GM12892 (cell line): ENCODE data around the gene NOTCH2. TPM values are rescaled to one million over a fixed set of nuclear protein-coding genes. Genes with fewer than 3 reads are reported as not detected.
"Not testable (repeated sequence)": the region's sequence is repeated elsewhere in the genome, so short reads cannot be mapped to it uniquely, and the experiment has no call there.

ENCODE experiments used
- DNase-seq: peaks from one replicate; pipeline ENCODE4 v3.0.0; 2011; ENCODE audit not compliant: insufficient read length
- FAIRE-seq: peaks from 2 replicates; lab custom pipeline; 2011; peaks lifted over from hg19 to GRCh38; lab: Jason Lieb, UNC
- polyA plus RNA-seq: library from polyadenylated mRNA; unstranded; fragments of >200 nt; gene quantifications from one replicate; pipeline ENCODE4 v1.2.1, GENCODE V29; 2012; ENCODE audit warnings: missing spikeins, inconsistent platforms; ENCODE audit not compliant: missing spikeins

Gene NOTCH2
- 7.8 TPM for polyA plus RNA-seq

GRCh38 chr1:120069067-120069919 is at the start of gene NOTCH2:
Gene NOTCH2, minus strand, starts transcription at chr1:120069662. Its CDS starts 256 bp downstream, at chr1:120069406.
- FAIRE-seq: peak; percentile 99
- DNase-seq: not testable (repeated sequence)

GRCh38 chr1:120117371-120118177 is 48.1 kb upstream of the NOTCH2 start:
- DNase-seq: not testable (repeated sequence)
- peak; percentile 97 for FAIRE-seq

- FAIRE-seq, DNase-seq: not testable (repeated sequence)
Measured at GRCh38 chr1:120116094-120116493, 46.6 kb upstream of the NOTCH2 start.

GRCh38 chr1:120113134-120113533 is 43.7 kb upstream of the NOTCH2 start:
- FAIRE-seq: peak; percentile 33
- DNase-seq: not testable (repeated sequence)

GRCh38 chr1:120112212-120112611 is 42.8 kb upstream of the NOTCH2 start:
- not testable (repeated sequence) for FAIRE-seq, DNase-seq

- peak; percentile 5 for FAIRE-seq
Measured at GRCh38 chr1:120111771-120112170, 42.3 kb upstream of the NOTCH2 start.

GRCh38 chr1:120111008-120111407 is 41.5 kb upstream of the NOTCH2 start:
- not testable (repeated sequence) for DNase-seq
- FAIRE-seq: peak; percentile 44

More at GRCh38 chr1:120111771-120112170, 42.3 kb upstream of the NOTCH2 start:
- DNase-seq: not testable (repeated sequence)

- FAIRE-seq, DNase-seq: not testable (repeated sequence)
Measured at GRCh38 chr1:120109656-120110055, 40.2 kb upstream of the NOTCH2 start.

- not testable (repeated sequence) for FAIRE-seq, DNase-seq
Measured at GRCh38 chr1:120109180-120109579, 39.7 kb upstream of the NOTCH2 start.

GRCh38 chr1:120105288-120105687 is 35.8 kb upstream of the NOTCH2 start:
- FAIRE-seq, DNase-seq: not testable (repeated sequence)

GRCh38 chr1:120103768-120104167 is 34.3 kb upstream of the NOTCH2 start:
- DNase-seq: not testable (repeated sequence)
- peak; percentile 9 for FAIRE-seq

GRCh38 chr1:120101593-120101992 is 32.1 kb upstream of the NOTCH2 start:
- not testable (repeated sequence) for DNase-seq, FAIRE-seq

- DNase-seq, FAIRE-seq: not testable (repeated sequence)
Measured at GRCh38 chr1:120100590-120100989, 31.1 kb upstream of the NOTCH2 start.

- peak; percentile 87 for FAIRE-seq
- DNase-seq: not testable (repeated sequence)
Measured at GRCh38 chr1:120098986-120099759, 29.7 kb upstream of the NOTCH2 start.

- DNase-seq, FAIRE-seq: not testable (repeated sequence)
Measured at GRCh38 chr1:120096981-120097545, 27.6 kb upstream of the NOTCH2 start.

GRCh38 chr1:120093548-120094181 is 24.2 kb upstream of the NOTCH2 start:
- FAIRE-seq: peak; percentile 73
- DNase-seq: not testable (repeated sequence)

- peak; percentile 9 for FAIRE-seq
- DNase-seq: not testable (repeated sequence)
Measured at GRCh38 chr1:120092232-120093218, 23.1 kb upstream of the NOTCH2 start.

GRCh38 chr1:120090830-120091229 is 21.4 kb upstream of the NOTCH2 start:
- not testable (repeated sequence) for DNase-seq, FAIRE-seq
